Measurements from ENCODE around the gene SETD4.

SETD4 gene

DNA sequence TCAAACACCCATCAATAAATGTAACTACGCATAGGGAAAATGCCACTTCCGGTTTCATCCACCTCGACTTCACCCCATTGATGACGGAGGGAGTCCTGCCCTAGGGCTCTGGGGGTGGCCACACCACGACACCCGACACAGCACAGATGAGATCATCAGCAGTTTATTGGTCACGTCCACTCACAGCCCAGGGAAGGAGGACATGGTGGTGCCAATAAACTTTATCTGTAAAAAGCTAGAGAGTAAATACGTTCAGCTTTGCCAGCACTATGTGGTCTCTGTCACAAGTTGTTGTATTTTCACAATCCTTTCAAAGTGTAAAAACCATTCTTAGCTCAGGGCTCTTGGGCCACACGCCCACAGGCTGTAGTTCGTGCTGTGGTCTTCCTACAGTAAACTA lies 16.3 kb downstream of the SETD4 start:
- DNase-seq = no peak

DNA sequence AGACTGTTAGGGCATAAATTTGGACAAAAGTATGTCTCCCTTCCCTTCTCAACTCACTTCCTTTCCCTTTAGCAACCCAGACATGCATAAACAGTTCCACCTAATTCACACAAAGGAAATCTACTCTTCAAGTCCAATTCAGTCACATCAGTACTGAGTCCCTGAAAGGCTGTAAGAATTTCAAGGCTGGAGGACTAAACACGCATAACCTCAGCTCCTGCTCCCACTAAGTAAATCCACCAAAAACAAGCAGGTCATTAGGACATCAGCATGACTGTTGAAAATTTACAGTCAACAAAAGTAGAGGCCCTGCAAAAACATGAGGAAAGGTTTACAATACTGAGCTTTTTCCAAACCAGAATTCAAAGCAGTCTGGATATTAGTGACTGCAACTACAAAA lies 18.4 kb downstream of the SETD4 start:
- DNase-seq = no peak

DNA sequence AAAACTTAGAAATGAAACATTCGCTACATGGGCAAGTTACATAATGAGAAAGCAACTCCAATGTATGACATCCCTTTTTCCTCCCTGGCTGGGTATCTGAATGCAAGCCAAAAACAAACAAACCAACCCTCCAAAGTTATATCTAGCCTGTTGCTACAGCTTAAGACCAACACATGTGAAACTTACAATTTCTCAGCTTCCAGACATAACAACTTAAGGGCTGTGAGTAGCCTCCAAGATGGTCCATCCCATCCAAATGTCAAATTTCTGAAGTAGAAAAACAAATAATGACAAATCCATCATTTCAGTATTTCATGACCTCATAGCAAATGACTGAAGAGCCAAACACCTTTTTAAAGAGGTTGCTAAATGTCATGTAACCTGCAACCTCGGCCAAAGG lies 19.9 kb downstream of the SETD4 start:
- DNase-seq = no peak

DNA sequence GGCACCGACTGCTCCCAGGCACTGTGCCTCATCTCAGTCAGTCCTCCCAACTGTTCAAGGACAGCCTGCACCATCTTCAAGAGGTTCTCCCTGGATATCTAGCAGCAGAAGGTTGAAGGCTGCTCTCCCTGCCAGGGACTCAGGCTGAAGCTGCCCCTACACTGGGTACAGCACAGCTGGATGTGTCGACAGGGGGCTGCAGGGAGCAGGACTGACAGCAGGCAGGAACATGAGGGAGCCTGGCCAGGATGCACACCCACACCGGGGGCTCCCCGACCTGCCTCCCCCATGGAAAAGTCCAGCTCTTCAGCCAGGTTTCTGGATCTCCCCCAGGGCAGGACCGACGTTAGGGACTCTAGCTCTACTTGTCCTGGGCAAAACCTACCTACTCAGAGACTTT lies 20.5 kb downstream of the SETD4 start:
- no peak for DNase-seq

DNA sequence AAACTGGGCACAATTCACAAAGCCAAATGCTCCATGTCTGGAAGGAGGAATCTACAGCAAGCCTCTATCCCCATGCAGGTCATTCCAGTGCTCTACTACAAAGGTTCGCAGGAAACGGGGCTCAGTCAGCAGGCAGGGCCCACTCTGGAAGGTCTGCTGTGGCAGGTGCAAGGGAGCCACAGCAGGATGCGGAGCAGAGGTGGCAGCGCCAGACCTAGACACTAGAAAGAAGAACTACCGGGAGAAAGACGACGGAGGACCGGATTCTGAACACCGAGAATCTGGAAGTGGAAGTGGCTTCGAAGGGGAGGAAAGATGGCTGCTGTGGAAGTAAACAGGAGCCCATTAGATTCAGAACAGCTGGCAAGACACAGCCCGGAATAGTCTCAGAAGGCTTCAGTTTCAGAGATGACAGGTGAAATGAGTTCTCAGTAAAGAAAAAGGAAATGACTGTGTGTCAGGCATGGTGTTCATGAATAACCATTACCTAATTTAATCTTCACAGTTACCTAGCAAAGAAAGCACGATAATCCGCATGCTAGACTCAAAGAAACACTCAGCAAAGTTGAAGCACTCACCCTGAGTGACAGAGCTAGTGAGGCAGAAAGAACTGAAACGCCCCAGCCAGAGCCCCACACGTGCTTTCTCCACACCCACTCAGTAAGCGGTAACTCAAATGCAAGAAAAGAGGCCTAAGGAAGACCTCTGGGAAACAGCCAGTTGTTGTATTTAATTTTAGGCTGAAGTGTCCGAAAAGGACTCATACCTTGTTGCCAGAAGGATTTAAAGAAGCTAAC lies 21.4 kb downstream of the SETD4 start:
- DNase-seq = no peak

DNA sequence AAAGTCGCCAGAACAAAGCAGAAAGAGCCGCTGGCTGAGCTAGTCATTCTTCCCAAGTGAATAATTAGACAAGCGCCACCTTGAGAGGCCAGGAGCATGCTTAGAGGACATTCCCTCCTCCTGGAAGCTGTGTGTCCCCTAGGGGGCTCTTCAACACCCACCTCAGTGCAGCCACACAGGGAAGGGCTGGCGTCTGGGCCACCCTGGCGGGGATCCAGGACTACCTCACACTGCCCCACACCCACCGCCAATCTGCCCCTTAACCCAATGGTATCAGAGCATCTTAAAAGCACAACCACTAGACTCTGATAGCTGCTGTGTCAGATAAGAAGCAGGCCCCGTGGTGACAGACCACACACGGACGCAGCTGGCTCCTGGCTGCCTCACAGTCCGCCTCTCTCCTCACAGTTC lies 24.9 kb downstream of the SETD4 start:
- DNase-seq = no peak

DNA sequence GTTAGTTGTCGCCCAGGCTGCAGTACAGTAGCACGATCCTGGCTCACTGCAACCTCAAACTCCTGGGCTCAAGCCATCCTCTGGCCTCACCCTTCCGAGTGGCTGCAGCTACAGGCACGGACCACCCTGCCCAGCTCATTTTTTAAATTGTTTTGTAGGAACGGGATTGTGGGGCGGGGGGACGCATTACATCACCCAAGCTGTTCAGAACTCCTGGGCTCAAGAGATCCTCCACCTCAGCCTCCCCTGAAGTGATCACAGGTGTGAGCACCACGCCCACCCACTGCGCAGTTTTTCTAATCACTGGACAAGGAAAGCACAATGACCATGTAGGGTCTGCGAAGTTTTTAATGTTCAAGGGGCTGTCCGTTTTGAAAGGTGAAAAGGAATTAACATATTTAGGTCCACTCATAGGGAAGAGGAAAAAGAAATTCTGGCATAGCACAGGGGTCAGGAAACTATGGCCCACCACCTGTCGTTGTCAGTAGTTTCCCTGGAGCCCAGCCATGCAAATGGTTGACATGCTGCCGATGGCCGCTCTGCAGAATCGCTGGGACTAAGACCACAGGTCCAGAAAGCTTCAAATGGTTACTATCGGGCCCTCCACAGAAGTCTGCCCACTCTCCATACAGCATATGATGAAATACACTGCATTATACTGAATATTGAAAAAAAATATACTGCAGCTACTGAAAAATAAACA lies 26.0 kb downstream of the SETD4 start:
- no peak for DNase-seq

DNA sequence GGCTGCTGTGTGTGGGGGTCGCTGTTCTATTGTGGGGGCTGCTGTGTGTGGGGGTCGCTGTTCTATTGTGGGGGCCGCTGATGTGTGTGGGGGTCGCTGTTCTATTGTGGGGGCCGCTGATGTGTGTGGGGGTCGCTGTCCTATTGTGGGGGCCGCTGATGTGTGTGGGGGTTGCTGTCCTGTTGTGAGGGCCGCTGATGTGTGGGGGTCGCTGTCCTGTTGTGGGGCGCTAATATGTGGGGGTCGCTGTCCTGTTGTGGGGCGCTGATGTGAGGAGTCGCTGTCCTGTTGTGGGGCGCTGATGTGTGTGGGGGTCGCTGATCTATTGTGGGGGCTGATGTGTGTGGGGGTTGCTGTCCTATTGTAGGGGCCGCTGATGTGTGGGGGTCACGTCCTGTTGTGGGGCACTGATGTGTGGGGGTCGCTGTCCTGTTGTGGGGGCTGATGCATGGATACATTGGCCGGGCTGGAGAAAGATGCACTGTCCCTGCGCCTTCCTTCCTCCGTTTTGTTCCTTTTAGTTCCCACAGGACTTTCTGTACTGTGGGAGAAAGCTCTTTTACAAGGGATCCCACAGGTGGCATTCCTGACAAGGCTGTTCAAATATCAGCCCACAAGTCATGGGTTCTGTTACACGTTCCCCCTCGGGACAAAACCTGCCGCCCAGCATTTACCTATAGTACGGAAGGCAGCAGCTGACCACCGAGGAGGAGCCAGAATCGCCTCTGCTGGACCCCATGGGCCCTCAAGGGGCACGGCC lies 27.5 kb downstream of the SETD4 start:
- DNase-seq = no peak

DNA sequence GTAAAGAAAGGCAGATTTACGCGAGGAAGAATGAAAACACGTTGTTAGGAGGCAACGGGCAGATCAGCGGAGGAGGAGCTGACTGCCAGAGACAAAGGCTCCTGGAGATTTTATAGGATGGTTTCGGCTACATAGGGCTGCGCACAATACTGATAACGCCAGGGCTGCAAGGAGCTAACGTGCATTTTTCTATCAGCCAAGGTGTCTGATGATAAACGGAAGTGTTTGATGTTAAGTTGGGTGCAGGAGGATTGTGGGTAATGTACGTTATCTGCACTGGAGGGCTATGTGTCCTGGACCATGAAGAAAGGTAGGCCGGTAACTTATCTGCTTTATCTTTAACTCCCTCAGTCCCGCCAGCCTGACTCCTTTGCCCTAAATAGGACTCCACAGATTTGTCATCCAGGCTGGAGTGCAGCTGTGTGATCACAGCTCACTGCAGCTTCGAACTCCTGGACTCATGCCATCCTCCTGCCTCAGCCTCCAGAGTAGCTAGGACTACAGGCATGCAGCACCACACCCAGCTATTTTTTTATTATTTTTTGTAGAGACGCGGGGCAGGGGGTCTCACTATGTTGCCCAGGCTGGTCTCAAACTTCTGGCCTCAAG lies 29.6 kb downstream of the SETD4 start:
- no peak for DNase-seq

DNA sequence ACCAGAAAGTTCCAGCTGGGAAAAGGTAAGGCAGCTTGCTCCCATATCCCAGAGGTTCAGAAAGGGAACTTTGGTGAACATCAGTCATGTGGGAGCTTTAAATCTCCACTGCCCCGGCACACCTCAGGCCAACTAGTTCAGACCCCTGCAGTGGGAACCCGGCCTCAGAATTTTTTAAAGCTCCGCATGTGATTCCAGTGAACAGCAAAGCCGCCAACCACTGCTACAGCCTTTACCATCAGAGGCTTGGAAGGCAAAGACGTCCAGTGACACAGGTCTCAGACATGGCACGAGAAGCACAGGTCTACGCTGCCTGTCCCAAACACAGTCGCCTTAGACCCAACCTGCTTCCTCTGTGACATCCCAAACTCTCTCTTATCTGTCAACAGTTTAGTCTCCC lies 31.0 kb downstream of the SETD4 start:
- DNase-seq = no peak

DNA sequence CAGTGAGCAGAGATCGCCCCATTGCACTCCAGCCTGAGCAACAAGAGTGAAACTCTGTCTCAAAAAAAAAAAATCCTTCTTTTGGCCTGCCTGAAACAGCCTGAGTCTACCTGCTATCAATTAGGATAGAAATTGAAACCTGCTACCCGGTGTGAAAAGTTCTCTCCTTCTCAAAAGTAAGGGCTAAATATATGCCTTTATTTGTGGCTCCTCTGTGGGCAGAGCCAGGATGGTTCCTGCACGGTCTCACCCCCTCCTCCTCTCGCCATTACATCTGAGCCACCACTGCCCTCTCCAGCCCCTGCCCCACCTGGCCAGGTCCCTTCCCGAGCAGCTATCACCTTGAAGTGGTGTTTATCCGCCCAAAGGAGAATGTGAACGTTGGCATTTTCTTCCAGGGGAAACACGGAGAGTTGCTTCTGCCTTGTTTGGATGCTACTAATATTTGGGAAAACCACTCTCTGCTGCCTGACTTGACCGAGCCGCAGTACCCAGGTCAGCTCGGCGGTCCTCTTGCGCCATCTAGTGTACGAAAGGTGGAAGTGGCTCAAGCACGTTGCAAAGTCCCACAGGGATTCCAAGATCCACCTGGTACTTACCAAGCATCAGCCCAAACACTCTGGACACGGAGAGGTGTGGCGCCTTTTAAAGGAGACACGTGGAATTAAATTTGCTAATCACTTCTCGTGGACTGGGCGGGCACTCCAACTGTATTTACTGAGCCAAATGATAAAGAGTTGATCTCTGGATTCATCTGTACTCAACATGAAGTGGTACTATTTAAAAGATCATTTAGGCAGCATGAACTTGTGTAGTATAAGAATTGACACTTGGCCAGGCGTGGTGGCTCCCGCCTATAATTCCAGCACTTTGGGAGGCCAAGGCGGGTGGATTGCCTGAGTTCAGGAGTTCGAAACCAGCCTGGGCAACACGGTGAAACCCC lies 31.9 kb downstream of the SETD4 start:
- DNase-seq = peak; percentile 55

DNA sequence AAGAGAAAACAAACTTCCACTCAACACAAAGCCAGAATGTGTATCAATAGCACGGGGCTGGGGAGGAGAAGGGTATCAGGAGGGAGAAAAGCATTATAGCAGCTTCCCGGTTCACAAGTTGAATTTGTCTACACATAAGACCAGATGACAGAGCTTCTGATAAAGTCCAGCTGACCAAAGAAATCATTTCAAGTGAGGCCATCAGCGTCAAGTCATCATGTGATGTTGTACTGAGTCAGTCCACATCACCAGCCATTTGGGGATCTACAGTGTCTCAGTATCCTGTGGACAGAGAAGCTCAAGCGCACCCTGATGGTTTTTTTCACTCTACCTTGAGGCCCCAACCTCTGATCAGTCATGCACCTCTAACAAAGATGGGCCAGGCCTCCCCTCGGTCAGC lies 33.0 kb downstream of the SETD4 start:
- DNase-seq = no peak

DNA sequence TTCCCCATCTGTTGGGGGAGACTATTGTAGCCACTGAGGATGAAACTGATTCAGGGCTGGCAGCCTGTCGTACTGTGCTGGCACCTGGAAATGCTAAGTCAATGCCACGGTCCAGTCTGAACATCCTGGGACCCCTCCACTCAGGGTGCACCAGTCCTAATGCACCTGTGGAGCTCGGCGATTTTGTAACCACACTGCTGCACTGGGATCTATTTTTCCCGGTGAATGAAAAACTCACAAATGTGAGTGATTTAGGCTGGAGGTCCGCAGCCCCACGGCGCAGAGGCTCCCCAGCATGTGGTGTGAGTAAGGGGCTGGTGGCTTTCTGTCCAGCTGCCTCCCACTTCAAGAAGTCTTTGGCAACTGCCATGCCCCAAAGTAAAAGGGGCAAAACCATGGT lies 35.5 kb downstream of the SETD4 start:
- DNase-seq = no peak

DNA sequence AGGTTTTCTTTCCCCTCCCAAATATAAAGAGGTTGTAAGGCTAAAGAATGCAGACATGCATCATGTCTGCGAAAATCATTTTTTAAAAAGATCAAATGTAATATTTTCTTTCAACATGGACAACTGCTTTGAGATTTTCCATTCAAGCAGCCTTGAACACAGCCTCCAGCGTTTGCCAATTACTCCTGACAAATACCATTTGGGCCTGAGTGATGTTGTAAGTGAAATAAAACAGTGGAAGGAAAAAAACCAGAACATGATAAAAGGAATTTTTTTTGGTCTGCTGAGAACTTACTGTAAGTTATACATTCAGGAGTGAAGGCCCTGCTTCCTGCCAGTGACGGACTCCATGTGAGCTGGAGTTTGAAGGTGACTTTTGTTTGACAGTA lies 37.2 kb downstream of the SETD4 start:
- no peak for DNase-seq

DNA sequence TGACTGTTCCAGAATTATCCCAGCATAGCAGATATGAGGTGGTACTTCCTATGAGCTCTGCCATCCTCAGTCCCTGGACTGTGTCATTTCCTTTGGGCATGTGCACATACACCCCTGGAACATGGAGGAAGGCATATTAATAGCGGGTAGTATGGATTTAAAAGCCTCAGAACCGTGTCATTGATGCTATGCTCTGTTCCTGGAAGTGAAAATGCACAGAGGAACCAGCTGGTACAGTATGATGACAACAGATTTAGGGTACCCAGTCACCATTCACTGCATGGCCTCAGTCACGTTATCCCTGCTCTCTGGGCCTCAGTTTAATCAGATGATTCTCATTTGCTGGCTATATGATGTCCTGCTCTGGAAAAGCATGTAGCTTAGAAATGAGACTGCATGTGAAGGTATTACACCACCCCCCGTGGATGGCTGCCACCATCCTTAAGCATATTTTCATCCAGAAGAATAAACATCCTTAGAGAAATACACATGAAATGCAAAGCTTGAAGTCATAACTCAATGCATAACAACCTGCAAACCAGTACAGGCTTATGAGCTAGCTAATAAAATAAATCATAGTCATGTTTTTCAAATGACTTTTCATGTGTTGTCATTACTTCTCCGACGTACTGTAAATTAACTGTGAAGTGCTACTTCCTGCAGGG lies 37.8 kb downstream of the SETD4 start:
- DNase-seq = no peak

DNA sequence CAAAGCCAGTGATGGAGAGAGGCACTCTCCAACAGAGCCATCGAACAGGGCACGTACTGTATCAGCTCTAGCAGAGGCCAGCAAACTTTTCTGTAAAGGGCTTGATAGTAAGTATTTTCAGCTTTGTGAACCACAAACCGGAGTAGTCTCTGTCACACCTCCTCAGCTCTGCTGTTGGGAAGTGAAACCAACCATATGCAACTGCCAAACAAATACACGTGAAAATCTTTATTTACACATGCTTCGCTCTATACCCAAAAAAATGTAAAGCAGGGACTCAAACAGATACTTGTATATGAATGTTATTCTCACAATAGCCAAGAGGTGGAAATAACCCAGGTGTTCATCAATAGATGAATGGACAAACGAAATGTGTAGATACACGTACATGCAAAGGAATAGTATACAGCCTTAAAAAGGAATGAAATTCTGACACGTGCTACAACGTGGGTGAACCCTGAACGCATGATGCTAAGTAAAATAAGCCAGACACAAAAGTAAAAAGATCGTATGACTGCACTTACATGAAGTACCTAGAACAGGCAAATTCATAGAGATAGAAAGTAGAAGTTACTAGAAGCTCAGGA lies 39.0 kb downstream of the SETD4 start:
- no peak for DNase-seq

DNA sequence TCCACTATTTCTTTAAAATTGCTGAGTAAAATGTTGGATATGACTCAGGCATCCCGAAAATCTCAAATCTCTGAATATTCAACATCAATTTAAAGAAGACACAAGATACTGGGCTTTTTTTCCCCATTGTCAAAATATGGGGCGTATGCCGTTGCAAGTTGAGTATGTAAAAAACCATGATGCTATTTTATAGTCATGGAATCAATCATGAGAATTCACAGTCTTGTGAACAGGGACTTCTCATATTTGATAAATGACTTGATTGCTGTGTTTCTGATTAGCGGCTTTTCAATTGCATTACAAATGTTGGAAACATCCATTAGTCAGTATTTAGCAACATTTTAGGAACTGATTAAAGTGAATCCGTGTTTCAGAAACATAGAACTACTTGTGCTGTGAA lies 45.3 kb downstream of the SETD4 start:
- no peak for DNase-seq

DNA sequence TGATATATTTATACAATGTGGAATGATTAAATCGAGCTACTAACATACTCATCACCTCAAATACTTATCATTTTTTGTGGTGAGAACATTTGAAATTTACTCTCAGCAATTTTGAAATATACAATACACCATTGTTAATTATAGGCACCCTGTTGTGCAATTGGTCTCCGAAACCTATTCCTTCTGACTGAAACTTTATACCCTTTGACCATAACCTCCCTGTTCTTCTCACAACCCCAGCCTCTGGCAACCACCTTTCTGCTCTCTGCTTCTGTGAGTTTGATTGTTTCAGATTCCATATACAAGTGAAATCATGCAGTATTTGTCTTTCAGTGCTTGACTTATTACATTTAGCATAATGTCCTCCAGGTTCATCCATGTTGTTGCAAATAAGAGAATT lies 49.5 kb downstream of the SETD4 start:
- DNase-seq = no peak

DNA sequence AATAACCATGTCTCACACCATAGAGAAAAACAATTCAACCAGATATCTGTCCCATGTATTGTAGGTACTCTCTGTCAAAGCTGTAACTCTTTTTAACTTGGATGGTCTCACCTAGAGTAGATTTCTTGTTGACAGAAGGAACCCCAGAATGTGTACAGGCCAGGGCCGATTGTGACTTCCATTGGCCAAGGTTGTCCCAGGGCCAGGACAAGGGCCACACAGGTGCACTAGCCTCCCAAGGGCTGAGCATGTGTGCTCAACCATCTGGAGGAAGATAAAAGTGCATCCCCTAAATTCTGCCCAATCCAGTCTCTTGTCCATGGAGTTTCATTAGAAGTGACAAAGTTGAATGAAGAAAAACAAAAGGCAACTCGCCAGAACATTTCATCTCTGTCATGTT lies 51.8 kb downstream of the SETD4 start:
- DNase-seq = no peak

DNA sequence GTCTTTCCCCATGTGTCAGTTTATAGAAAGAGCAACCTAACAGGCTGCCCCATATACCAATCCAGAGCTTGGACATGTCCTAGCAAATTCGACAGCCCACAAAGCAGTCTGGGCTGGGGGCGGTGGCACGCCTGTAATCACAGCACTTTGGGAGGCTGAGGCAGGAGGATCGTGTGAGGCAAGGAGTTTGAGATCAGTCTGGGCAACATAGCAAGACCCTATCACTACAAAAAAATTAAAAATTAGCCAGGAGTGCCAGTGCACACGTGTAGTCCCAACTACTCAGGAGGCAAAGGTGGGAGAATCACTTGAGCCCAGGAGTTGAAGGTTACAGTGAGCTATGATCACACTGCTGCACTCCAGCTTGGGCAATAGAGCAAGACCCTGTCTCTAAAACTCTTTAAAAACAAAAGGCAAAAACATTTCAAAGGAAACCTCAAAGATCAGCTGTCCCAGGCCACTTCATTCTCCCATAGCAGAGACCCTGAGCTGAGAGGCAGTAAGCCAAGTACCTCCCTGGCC lies 54.4 kb downstream of the SETD4 start:
- no peak for DNase-seq

DNA sequence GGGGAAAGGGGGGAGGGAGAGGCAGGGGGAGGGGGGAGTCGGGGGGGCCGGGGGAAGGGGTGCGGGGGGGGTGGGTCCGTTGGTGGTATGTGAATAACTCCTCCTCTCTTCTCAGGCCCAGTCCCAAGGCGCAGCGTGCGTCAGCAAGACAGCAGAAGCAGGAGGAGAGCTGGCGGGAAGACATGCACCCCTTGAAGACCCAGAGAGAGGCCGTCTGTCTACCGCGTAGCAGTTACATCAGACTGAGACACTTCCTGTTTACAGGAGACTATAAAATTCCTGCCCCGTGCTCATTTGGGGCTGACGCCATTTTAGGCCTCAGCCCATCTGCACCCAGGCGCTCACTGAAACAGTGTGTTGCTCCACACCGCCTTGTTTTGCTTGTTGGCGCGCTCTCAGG lies 55.3 kb downstream of the SETD4 start:
- DNase-seq = no peak

Measured in NCI-H226 (cell line).